ENCODE results near the gene TMEM204. TPM values are rescaled to one million over a fixed set of nuclear protein-coding genes. Genes with fewer than 3 reads are reported as not detected.
A peak's percentile ranks its signal among the peaks of the same experiment; 100 is the strongest.

Gene TMEM204
- total RNA-seq, 4 donors from 2014 or later: 4.3 to 32.4 (median 7.9) TPM

DNA sequence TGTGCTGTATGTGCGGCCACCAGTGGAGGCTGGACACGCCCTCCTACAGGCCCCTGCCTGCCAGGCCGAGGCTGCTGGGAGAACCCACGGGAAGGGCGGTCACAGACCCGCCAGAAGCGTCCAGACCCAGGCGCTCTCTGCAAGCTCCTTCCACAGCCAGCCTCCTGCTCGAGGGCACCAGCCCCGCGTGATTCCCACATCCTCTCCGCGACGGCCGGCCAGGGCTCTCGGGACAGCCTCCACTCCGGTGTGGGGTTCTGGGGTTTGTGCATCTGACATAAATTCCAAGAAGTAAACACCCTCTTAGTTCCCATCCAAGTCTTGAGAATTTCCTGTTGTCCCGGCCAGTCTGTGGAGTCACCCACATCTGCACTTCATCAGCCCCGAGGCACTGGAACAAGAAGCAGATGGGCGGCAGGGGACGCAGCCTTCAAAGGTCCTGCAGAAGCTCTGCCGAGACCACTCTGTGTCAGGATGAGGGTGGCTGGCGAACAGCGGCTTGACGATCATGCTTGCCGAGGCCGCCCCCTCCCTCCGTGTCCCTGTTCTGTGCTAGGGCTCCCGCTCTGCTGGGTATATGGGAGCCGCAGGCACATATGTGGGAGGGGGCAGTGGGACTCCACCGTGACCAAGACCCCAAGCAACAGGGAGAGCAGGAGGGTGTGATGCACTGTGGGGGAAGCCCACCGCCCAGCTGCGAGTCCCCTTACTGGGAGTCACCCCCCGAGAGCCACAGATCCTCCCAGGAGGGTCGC is 2.4 kb upstream of the TMEM204 start:
- H3K4me3 ChIP-seq: peak overlapping the region in 3 of 4 donors; percentile 54 to 73 (median 65)
- peak overlapping the region; percentile 81 to 92 (median 88) for H3K27ac ChIP-seq
- 62 to 79% methylated on average over 9 to 21 of the region's 35 CpGs for WGBS, 2 donors
- no peaks in the 10 kb centered on the region for H3K9me3 ChIP-seq
- H3K27me3 ChIP-seq: no peaks in the 10 kb centered on the region
- H3K36me3 ChIP-seq: no peaks in the 10 kb centered on the region
- intact Hi-C loops (cut with DNase I): no loop called here
- TF ChIP-seq, protein P1, sequence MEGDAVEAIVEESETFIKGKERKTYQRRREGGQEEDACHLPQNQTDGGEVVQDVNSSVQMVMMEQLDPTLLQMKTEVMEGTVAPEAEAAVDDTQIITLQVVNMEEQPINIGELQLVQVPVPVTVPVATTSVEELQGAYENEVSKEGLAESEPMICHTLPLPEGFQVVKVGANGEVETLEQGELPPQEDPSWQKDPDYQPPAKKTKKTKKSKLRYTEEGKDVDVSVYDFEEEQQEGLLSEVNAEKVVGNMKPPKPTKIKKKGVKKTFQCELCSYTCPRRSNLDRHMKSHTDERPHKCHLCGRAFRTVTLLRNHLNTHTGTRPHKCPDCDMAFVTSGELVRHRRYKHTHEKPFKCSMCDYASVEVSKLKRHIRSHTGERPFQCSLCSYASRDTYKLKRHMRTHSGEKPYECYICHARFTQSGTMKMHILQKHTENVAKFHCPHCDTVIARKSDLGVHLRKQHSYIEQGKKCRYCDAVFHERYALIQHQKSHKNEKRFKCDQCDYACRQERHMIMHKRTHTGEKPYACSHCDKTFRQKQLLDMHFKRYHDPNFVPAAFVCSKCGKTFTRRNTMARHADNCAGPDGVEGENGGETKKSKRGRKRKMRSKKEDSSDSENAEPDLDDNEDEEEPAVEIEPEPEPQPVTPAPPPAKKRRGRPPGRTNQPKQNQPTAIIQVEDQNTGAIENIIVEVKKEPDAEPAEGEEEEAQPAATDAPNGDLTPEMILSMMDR (IDR thresholded peaks at IDR 0.05): no peak
- peak in 2 of 4 donors; percentile 17 to 20 for TF ChIP-seq POLR2A (IDR thresholded peaks at IDR 0.05)
- peaks cover 40 to 76% (median 42%) of the 10 kb centered on the region in 3 donors for H3K4me1 ChIP-seq
- DNase-seq: no peak

DNA sequence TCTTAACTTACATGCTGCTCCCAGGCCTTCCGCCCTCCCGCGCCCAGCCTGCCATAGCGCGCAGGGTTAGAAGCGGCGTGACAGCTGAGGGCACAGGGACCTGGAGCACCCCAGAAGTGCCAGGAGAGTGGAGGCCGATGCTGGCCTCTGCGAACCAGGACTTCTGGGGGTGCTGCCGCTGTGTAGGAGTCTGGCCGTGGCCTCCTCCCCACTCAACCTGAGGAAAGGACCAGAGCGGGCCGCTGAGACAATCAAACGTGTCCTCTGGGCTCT is 1.9 kb upstream of the TMEM204 start:
- no peak for DNase-seq
- WGBS, 2 donors: 85 to 100% methylated on average over 1 to 8 of the region's 14 CpGs
- peaks cover 42 to 78% (median 45%) of the 10 kb centered on the region in 3 donors for H3K4me1 ChIP-seq

DNA sequence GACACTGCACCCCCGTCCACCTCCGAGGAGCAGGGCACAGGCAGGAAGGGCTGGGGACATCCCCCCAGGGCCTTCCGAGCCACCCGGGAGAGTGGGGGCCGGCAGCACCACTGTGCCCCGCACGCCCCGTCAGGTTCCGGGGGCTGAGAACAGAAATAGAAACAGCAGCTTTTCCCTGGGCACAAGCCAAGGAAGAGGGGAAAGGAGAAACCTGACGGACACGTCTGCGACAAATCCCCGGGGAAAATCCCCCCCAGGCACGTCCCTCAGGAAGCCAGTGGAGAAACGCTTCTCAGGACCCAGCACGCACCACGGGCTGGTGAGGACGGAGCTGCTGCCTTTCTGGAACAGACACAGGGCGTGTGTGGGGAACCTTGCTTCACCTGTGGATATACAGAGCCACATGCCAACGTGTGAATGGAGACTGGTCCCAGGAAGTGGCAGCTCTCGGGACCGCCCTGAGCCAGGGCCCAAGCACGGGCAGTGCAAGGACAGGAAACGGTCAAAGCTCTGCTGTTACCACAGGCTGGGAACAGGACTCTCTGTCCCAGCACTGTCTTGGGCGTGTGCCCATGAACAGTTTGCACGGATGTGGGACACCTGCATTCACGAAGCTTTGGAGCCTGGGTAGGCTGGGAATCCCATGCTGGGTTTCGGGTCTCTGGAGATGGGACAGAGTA is 1.2 kb upstream of the TMEM204 start:
- intact Hi-C loops (cut with DNase I): no loop called here
- Histone ChIP-seq H3K27me3 (no peaks in the 10 kb centered on the region), H3K4me3 (peak overlapping the region in 3 of 4 donors; percentile 54 to 73 (median 65)), H3K36me3 (peaks cover 0 to 8% (median 0%) of the 10 kb centered on the region in 3 donors), H3K9me3 (no peaks in the 10 kb centered on the region), H3K27ac (peak overlapping the region; percentile 81 to 92 (median 88)), H3K4me1 (peaks cover 42 to 78% (median 48%) of the 10 kb centered on the region in 3 donors)
- no peak for DNase-seq
- TF ChIP-seq, protein P1 (IDR thresholded peaks at IDR 0.05): no peak
- TF ChIP-seq POLR2A (IDR thresholded peaks at IDR 0.05): no peak
- 3 to 19% methylated on average over 6 to 13 of the region's 28 CpGs for WGBS, 2 donors

More for the DNA sequence above, 1.9 kb upstream of the TMEM204 start:
- TF ChIP-seq, protein P1 (IDR thresholded peaks at IDR 0.05): no peak
- TF ChIP-seq POLR2A (IDR thresholded peaks at IDR 0.05): no peak
- Histone ChIP-seq H3K4me3 (peak overlapping the region in 3 of 4 donors; percentile 54 to 73 (median 65)), H3K27me3 (no peaks in the 10 kb centered on the region), H3K36me3 (peaks cover 0 to 1% (median 0%) of the 10 kb centered on the region in 3 donors), H3K9me3 (no peaks in the 10 kb centered on the region), H3K27ac (peak overlapping the region; percentile 81 to 92 (median 88))
- intact Hi-C loops (cut with DNase I): no loop called here

DNA sequence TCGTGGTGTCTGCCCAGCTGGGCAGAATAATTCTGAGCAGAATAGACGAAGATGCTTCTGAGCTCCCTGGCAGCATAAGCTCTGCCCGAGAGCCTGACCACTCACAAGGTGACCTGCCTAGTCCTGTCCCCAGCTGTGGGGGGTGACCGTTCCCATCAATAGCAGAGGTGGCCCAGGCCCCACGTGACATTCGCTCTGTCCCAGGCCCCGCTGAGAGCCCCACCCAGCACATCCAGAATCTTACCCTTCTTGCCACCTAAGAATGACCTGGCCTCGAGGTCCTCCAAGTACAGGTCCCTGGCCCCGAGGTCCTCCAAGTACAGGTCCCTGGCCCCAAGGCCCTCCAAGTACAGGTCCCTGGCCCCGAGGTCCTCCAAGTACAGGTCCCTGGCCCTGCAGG is 695 bp upstream of the TMEM204 start:
- no peak for DNase-seq
- H3K36me3 ChIP-seq: peaks cover 0 to 13% (median 0%) of the 10 kb centered on the region in 3 donors
- peak overlapping the region; percentile 81 to 92 (median 88) for H3K27ac ChIP-seq
- H3K9me3 ChIP-seq: no peaks in the 10 kb centered on the region
- WGBS, 2 donors: 90% methylated on average over 2 of the region's 10 CpGs; no CpG with 5 or more reads in 1 of the 2 donors
- intact Hi-C loops (cut with DNase I): no loop called here
- peak overlapping the region in 3 of 4 donors; percentile 54 to 73 (median 65) for H3K4me3 ChIP-seq
- peaks cover 42 to 78% (median 47%) of the 10 kb centered on the region in 3 donors for H3K4me1 ChIP-seq
- TF ChIP-seq, protein P1 (IDR thresholded peaks at IDR 0.05): no peak
- TF ChIP-seq POLR2A (IDR thresholded peaks at IDR 0.05): no peak
- H3K27me3 ChIP-seq: no peaks in the 10 kb centered on the region

Measured in esophagus squamous epithelium (tissue), 5 donors.